Activated naive CD4-positive, alpha-beta T cell treated with anti-CD3 and anti-CD28 coated beads, Interleukin-2, amount 50 U/mL, for 24 hours (primary cell): ENCODE measurements around the gene HDAC4.
A peak's percentile ranks its signal among the peaks of the same experiment; 100 is the strongest.

Experiments used
- H3K27ac Mint-ChIP-seq: one replicate; pipeline ENCODE4 v1.8.0; 2021; ENCODE audit warnings: mild to moderate bottlenecking, mixed read lengths
- H3K27me3 Mint-ChIP-seq: one replicate; pipeline ENCODE4 v1.8.0; 2021; ENCODE audit warnings: mixed read lengths
- H3K36me3 Mint-ChIP-seq: one replicate; pipeline ENCODE4 v1.8.0; 2021; ENCODE audit warnings: mixed read lengths
- H3K4me1 Mint-ChIP-seq: one replicate; pipeline ENCODE4 v1.8.0; 2021; ENCODE audit warnings: mixed read lengths
- H3K4me3 Mint-ChIP-seq: one replicate; pipeline ENCODE4 v1.8.0; 2021; ENCODE audit warnings: mild to moderate bottlenecking, mixed read lengths
- H3K9me3 Mint-ChIP-seq: one replicate; pipeline ENCODE4 v1.8.0; 2021; ENCODE audit warnings: mixed read lengths

HDAC4 gene

DNA sequence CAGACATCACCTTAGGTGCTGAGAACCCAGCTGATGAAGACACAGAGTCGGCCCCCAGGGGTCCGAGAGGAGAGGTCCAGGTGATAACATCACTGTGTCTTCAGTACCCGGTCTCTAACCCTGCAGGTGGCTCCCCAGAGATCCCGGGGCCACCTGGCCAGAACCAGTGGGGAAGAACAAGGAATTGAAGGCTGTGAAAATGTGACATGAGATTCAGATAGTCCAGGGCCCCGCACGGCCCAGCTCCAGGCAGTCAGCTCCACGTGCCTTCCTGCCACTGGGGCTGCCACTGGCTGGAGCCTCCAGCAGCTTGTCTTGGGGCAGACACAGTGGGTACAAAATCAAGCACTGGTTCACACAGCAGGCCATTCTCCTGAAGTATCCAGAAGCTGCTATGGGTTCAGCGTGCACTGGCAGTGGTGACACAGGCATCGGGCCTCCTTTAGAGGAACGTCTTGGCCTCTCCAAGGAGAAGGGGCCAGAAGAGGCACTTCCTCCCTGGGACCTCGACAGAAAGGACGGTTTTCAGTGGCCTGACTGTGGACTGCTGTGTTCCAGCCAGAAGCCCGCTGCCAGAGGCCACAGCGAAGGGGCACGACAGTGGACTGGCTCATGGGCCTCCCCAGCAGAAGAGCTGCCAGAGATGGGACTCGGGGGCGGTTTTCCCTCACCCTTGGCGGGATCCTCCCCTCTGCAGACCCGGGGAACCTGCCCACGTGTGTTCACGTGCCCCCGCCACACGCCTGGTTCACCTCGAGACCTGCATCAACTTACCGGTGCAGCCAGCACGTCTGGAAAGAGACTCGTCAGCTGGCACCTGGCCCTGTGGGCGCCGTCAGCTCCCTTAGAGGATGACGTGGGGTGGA is 150.4 kb downstream of the HDAC4 start:
- H3K36me3 Mint-ChIP-seq, result peaks cover 3% of the 10 kb centered on the region
- no peak overlapping the region for H3K4me3 Mint-ChIP-seq
- peaks cover 77% of the 10 kb centered on the region for H3K4me1 Mint-ChIP-seq
- no peaks in the 10 kb centered on the region for H3K9me3 Mint-ChIP-seq
- H3K27ac Mint-ChIP-seq, result no peak overlapping the region
- no peaks in the 10 kb centered on the region for H3K27me3 Mint-ChIP-seq

GRCh38 chr2:239249776-239250175 is 151.0 kb downstream of the HDAC4 start:
- Mint-ChIP-seq H3K27me3 (no peaks in the 10 kb centered on the region), H3K9me3 (no peaks in the 10 kb centered on the region), H3K4me3 (no peak overlapping the region), H3K36me3 (peaks cover 3% of the 10 kb centered on the region), H3K4me1 (peaks cover 77% of the 10 kb centered on the region), H3K27ac (no peak overlapping the region)

GRCh38 chr2:239249048-239249447 is 151.8 kb downstream of the HDAC4 start:
- H3K4me1 Mint-ChIP-seq, result peaks cover 74% of the 10 kb centered on the region
- H3K4me3 Mint-ChIP-seq, result no peak overlapping the region
- H3K27ac Mint-ChIP-seq, result no peak overlapping the region
- no peaks in the 10 kb centered on the region for H3K9me3 Mint-ChIP-seq
- peaks cover 3% of the 10 kb centered on the region for H3K36me3 Mint-ChIP-seq
- H3K27me3 Mint-ChIP-seq, result no peaks in the 10 kb centered on the region

- peak overlapping the region; percentile 76 for H3K27ac Mint-ChIP-seq
- H3K36me3 Mint-ChIP-seq, result peaks cover 3% of the 10 kb centered on the region
- H3K4me1 Mint-ChIP-seq, result peaks cover 74% of the 10 kb centered on the region
- no peaks in the 10 kb centered on the region for H3K9me3 Mint-ChIP-seq
- H3K27me3 Mint-ChIP-seq, result no peaks in the 10 kb centered on the region
- peak overlapping the region; percentile 24 for H3K4me3 Mint-ChIP-seq
Measured at GRCh38 chr2:239247401-239248245, 153.2 kb downstream of the HDAC4 start.

- no peaks in the 10 kb centered on the region for H3K9me3 Mint-ChIP-seq
- peaks cover 76% of the 10 kb centered on the region for H3K4me1 Mint-ChIP-seq
- no peak overlapping the region for H3K27ac Mint-ChIP-seq
- H3K4me3 Mint-ChIP-seq, result no peak overlapping the region
- H3K27me3 Mint-ChIP-seq, result no peaks in the 10 kb centered on the region
- H3K36me3 Mint-ChIP-seq, result peaks cover 3% of the 10 kb centered on the region
Measured at GRCh38 chr2:239246723-239247122, 154.1 kb downstream of the HDAC4 start.

DNA sequence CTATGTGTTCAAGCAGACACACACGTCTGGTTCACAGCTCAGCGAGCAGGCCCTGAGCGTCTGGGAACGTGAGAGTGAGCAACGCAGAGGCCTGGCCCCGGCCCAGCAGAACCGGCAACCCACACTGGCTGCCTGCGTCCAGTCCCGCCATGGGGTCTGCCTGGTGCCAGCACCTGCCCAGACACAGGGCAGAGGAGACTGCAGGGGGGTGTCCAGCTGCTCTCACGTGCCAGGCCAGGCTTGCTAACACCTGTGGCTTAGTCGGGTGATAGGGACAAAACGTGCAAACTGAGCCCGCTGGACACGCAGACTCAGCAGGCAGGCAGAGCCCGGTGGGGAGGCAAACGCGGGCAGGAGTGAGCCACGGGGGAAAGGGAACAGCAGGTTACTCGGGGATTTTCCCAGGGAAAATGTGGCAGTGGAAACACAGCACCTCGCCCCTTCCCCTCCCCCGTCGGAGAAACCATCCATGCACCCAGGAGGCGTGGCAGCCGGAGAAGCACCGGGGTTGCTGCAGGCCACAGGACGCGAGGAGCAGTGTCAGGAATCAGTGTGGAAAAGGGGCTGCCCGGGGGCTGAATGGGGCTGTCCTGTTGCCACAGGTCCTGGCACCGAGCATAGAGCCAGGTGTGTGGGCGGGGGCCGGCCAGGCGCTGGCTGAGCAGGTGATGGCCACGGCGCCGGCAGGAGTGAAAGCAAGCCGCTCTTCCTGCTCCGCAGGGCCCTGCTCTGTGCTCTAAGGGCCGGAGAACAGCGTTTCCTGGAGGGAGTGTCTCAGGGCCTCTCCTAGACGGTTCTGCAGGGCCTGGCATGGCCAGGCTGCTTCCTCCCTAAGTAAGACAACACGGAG is 154.7 kb downstream of the HDAC4 start:
- no peak overlapping the region for H3K4me3 Mint-ChIP-seq
- no peaks in the 10 kb centered on the region for H3K9me3 Mint-ChIP-seq
- no peaks in the 10 kb centered on the region for H3K27me3 Mint-ChIP-seq
- H3K36me3 Mint-ChIP-seq, result peaks cover 3% of the 10 kb centered on the region
- peaks cover 78% of the 10 kb centered on the region for H3K4me1 Mint-ChIP-seq
- H3K27ac Mint-ChIP-seq, result no peak overlapping the region

DNA sequence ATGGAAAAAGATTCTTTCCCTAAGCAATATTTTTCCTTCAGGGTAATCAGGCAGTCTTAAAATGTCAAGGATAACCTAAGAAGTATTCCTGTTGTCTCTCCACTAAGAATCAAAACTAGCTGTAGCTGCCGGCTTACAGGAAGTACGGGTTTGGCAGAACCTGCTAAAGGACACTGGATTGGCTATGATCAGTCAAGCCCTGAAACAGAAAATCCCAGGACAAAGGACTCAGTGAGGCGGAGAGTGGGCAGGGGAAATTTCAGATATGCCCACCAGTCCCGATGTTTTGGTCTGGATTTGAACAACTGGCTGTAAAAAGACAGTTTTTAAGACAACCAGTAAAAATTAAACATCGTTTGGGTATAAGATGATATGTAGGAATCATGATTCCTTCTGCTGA is 155.7 kb downstream of the HDAC4 start:
- H3K27ac Mint-ChIP-seq, result no peak overlapping the region
- no peak overlapping the region for H3K4me3 Mint-ChIP-seq
- peaks cover 84% of the 10 kb centered on the region for H3K4me1 Mint-ChIP-seq

DNA sequence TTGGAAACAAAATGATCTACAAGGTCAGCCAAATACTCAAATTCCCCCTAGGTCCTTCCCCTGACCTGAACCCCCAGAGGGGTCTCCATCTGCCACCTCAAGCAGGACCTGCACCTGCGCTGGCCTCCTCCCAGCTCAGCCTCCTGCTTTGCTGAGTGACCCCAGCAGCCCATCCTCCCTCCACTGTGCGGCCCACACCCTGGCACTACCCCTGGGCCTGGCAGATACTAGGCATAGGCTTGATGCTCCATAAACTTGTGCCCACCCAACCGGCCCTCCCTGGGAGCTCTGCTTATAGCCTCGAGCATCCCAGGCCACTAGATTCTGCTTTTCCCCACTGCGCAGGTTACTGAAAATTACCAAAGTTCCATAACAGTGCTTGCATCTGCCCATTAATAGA is 156.2 kb downstream of the HDAC4 start:
- H3K4me3 Mint-ChIP-seq, result no peak overlapping the region
- H3K4me1 Mint-ChIP-seq, result peaks cover 84% of the 10 kb centered on the region
- H3K9me3 Mint-ChIP-seq, result no peaks in the 10 kb centered on the region
- H3K27me3 Mint-ChIP-seq, result no peaks in the 10 kb centered on the region
- H3K27ac Mint-ChIP-seq, result no peak overlapping the region
- peaks cover 3% of the 10 kb centered on the region for H3K36me3 Mint-ChIP-seq

More for the DNA sequence above, 155.7 kb downstream of the HDAC4 start:
- peaks cover 3% of the 10 kb centered on the region for H3K36me3 Mint-ChIP-seq
- H3K27me3 Mint-ChIP-seq, result no peaks in the 10 kb centered on the region
- H3K9me3 Mint-ChIP-seq, result no peaks in the 10 kb centered on the region

- Mint-ChIP-seq H3K4me1 (peaks cover 87% of the 10 kb centered on the region), H3K27ac (no peak overlapping the region), H3K9me3 (no peaks in the 10 kb centered on the region), H3K27me3 (no peaks in the 10 kb centered on the region), H3K36me3 (no peaks in the 10 kb centered on the region), H3K4me3 (no peak overlapping the region)
Measured at GRCh38 chr2:239241431-239241960, 159.3 kb downstream of the HDAC4 start.

GRCh38 chr2:239240414-239240881 is 160.4 kb downstream of the HDAC4 start:
- no peaks in the 10 kb centered on the region for H3K9me3 Mint-ChIP-seq
- peaks cover 81% of the 10 kb centered on the region for H3K4me1 Mint-ChIP-seq
- H3K27ac Mint-ChIP-seq, result no peak overlapping the region
- H3K36me3 Mint-ChIP-seq, result no peaks in the 10 kb centered on the region
- H3K27me3 Mint-ChIP-seq, result no peaks in the 10 kb centered on the region
- no peak overlapping the region for H3K4me3 Mint-ChIP-seq

DNA sequence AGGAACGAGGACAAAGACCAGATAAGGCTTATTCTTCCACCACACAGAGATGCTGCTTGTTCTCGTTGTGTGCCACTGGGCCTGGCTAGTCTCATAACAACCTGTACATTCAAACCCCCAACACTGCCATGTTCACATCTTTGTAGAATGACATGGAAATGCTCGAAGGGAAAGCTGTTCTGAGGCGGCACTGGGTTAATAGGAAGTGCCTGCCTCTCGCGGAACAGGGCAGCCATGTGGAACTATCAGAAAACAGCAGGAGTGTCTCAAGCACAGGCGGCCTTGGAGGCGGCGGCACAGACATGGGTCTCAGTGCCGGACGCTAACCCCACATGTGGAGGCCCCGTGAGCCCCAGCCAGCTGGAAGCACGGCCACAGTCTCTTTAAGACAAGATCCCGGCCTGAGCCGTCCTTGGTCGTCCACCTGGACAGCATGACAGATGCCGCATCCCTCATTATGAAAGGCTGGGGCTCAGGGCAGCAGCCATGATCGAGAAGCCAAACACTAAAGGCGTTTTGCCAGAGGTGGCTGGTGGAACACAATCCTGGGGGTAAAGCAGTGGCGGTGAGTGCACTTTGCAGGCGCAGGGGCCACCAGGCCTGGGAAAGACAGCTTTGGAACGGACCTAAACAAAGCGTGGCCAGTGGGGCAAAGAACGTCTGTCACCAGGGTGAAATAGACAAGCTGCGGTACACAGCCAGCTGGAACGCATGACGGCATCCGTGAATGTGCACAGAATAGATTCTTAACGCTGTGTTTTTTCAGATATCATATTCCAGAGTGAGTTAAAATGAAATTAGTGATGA is 161.0 kb downstream of the HDAC4 start:
- H3K4me3 Mint-ChIP-seq, result no peak overlapping the region
- H3K27me3 Mint-ChIP-seq, result no peaks in the 10 kb centered on the region
- no peaks in the 10 kb centered on the region for H3K9me3 Mint-ChIP-seq
- peaks cover 80% of the 10 kb centered on the region for H3K4me1 Mint-ChIP-seq
- H3K27ac Mint-ChIP-seq, result no peak overlapping the region
- H3K36me3 Mint-ChIP-seq, result no peaks in the 10 kb centered on the region

GRCh38 chr2:239238839-239239606 is 161.8 kb downstream of the HDAC4 start:
- Mint-ChIP-seq H3K4me3 (no peak overlapping the region), H3K27ac (no peak overlapping the region), H3K36me3 (no peaks in the 10 kb centered on the region), H3K4me1 (peaks cover 83% of the 10 kb centered on the region), H3K9me3 (no peaks in the 10 kb centered on the region), H3K27me3 (no peaks in the 10 kb centered on the region)

DNA sequence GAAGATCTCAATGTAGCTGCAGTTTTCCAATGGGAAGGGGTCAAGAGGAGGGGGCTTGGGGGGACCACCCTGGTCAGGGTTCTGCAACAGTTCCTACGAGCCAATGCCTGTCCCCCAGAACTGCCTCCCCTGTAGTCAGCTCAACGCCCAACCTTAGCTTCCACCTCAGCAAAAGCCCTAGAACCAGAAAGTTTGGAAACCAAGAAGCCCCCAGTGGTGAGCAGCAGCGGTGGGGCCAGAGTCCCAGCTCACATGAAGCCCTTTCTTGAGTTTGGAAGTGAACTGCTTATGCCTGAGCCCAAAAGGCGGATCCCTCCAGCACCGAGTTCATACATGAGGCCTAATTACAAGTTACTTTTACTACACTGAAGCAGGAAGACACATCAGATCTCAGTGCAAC is 162.4 kb downstream of the HDAC4 start:
- H3K27me3 Mint-ChIP-seq, result no peaks in the 10 kb centered on the region
- no peak overlapping the region for H3K4me3 Mint-ChIP-seq
- H3K27ac Mint-ChIP-seq, result no peak overlapping the region
- H3K4me1 Mint-ChIP-seq, result peaks cover 81% of the 10 kb centered on the region
- no peaks in the 10 kb centered on the region for H3K9me3 Mint-ChIP-seq
- H3K36me3 Mint-ChIP-seq, result no peaks in the 10 kb centered on the region

DNA sequence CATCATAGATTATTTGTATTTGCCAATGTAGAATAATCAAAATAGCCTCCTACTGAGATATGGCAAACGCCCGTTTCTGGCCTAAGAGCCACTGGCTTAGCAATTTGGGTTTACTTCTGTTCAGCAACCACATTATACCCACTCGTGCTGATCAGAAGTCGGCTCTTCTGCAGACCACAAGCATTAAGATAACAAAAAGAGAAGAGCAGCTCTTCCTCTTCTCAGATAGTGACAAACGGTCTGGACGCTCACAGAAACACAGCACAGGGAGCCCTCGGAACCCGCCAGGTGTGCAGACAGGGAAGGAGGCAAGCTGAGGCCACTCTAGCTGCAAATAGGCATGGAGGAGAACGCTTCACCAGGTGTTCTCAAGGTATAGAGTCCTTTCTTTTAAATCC is 164.0 kb downstream of the HDAC4 start:
- Mint-ChIP-seq H3K4me1 (peaks cover 78% of the 10 kb centered on the region), H3K4me3 (no peak overlapping the region), H3K27ac (no peak overlapping the region)

More for the DNA sequence above, 164.0 kb downstream of the HDAC4 start:
- Mint-ChIP-seq H3K27me3 (no peaks in the 10 kb centered on the region), H3K9me3 (no peaks in the 10 kb centered on the region), H3K36me3 (peaks cover 2% of the 10 kb centered on the region)
